Thoracic aorta (tissue), 2 donors: ENCODE measurements around the gene PAX5. TPM values are rescaled to one million over a fixed set of nuclear protein-coding genes. Genes with fewer than 3 reads are reported as not detected.

Experiments used
- ATAC-seq: fragments of 150-250 bp; one replicate; pipeline ENCODE4 v1.8.0; 2017; ENCODE audit warnings: low read depth; ENCODE audit not compliant: insufficient number of reproducible peaks, low FRiP score
- DNase-seq: peaks from one replicate; pipeline ENCODE4 v3.0.0-alpha.2; 2020; ENCODE audit warnings: low spot score
- H3K27ac ChIP-seq, 2 donors: fragments of 200-600 bp; sonication (generic); 1 replicate in 1 of 2; 2 replicates in 1 of 2; pipeline ENCODE4 v1.5.1; 2016; ENCODE audit warnings: mild to moderate bottlenecking in 2 of 2, moderate library complexity in 2 of 2
- H3K27me3 ChIP-seq: fragments of 200-600 bp; sonication (generic); replicated peaks from 2 replicates; pipeline ENCODE4 v1.6.0; 2016; ENCODE audit warnings: mild to moderate bottlenecking; ENCODE audit not compliant: insufficient read depth
- H3K36me3 ChIP-seq: fragments of 200-600 bp; sonication (generic); one replicate; pipeline ENCODE4 v1.5.1; 2016
- H3K4me1 ChIP-seq, 2 donors: fragments of 200-600 bp; sonication (generic); 1 replicate in 1 of 2; 2 replicates in 1 of 2; pipeline versions ENCODE4 v1.5.1 to v1.6.0; 2016; ENCODE audit warnings: low read depth in 2 of 2, mild to moderate bottlenecking in 1 of 2; ENCODE audit not compliant: control insufficient read depth in 1 of 2
- H3K4me3 ChIP-seq: fragments of 200-600 bp; sonication (generic); 2 replicates; pipeline ENCODE4 v1.5.1; 2016; ENCODE audit warnings: mild to moderate bottlenecking
- H3K9me3 ChIP-seq: fragments of 200-600 bp; sonication (generic); 2 replicates; pipeline ENCODE4 v1.5.1; 2016
- total RNA-seq, 2 donors: library from RNA; depleted of rRNA; stranded (reverse); fragments of >200 nt; gene quantifications; one replicate each; pipeline versions ENCODE4 v1.1.0 to v1.2.3, GENCODE V29; 2016
- TF ChIP-seq, protein P1 (sequence below): fragments of 200-600 bp; sonication (generic); IDR thresholded peaks from one replicate; pipeline ENCODE4 v1.5.1; 2019; ENCODE audit warnings: antibody characterized with exemption

The PAX5 gene
- total RNA-seq, 2 donors from 2014 or later = 0.21 TPM; not detected in 1

- DNase-seq (no peak), ATAC-seq (no peak)
- H3K4me1 ChIP-seq = no peaks in the 10 kb centered on the region
- H3K36me3 ChIP-seq = no peaks in the 10 kb centered on the region
- H3K27ac ChIP-seq = no peak overlapping the region
- H3K9me3 ChIP-seq = no peaks in the 10 kb centered on the region
- H3K4me3 ChIP-seq = no peak overlapping the region
- TF ChIP-seq, protein P1, sequence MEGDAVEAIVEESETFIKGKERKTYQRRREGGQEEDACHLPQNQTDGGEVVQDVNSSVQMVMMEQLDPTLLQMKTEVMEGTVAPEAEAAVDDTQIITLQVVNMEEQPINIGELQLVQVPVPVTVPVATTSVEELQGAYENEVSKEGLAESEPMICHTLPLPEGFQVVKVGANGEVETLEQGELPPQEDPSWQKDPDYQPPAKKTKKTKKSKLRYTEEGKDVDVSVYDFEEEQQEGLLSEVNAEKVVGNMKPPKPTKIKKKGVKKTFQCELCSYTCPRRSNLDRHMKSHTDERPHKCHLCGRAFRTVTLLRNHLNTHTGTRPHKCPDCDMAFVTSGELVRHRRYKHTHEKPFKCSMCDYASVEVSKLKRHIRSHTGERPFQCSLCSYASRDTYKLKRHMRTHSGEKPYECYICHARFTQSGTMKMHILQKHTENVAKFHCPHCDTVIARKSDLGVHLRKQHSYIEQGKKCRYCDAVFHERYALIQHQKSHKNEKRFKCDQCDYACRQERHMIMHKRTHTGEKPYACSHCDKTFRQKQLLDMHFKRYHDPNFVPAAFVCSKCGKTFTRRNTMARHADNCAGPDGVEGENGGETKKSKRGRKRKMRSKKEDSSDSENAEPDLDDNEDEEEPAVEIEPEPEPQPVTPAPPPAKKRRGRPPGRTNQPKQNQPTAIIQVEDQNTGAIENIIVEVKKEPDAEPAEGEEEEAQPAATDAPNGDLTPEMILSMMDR = no peak
- H3K27me3 ChIP-seq = no peaks in the 10 kb centered on the region
These were observed 91.2 kb downstream of the PAX5 start for GRCh38 chr9:36942891-36943290.

GRCh38 chr9:36941441-36941840 is 92.6 kb downstream of the PAX5 start:
- DNase-seq (no peak), ATAC-seq (no peak)

GRCh38 chr9:36940881-36941280 is 93.2 kb downstream of the PAX5 start:
- no peaks in the 10 kb centered on the region for H3K9me3 ChIP-seq
- H3K4me3 ChIP-seq = no peak overlapping the region
- ATAC-seq = no peak
- H3K36me3 ChIP-seq = no peaks in the 10 kb centered on the region
- no peaks in the 10 kb centered on the region for H3K4me1 ChIP-seq
- no peak overlapping the region for H3K27ac ChIP-seq
- no peaks in the 10 kb centered on the region for H3K27me3 ChIP-seq
- no peak for DNase-seq
- TF ChIP-seq, protein P1 = no peak

More at GRCh38 chr9:36941441-36941840, 92.6 kb downstream of the PAX5 start:
- Histone ChIP-seq H3K4me1 (no peaks in the 10 kb centered on the region), H3K4me3 (no peak overlapping the region), H3K9me3 (no peaks in the 10 kb centered on the region), H3K27ac (no peak overlapping the region), H3K36me3 (no peaks in the 10 kb centered on the region), H3K27me3 (no peaks in the 10 kb centered on the region)
- TF ChIP-seq, protein P1 = no peak

- Histone ChIP-seq H3K36me3 (no peaks in the 10 kb centered on the region), H3K9me3 (no peaks in the 10 kb centered on the region), H3K4me1 (no peaks in the 10 kb centered on the region), H3K27ac (no peak overlapping the region), H3K27me3 (no peaks in the 10 kb centered on the region), H3K4me3 (no peak overlapping the region)
- ATAC-seq = no peak
- DNase-seq = no peak
- TF ChIP-seq, protein P1 = no peak
These were observed 93.6 kb downstream of the PAX5 start for GRCh38 chr9:36940500-36940853.

DNA sequence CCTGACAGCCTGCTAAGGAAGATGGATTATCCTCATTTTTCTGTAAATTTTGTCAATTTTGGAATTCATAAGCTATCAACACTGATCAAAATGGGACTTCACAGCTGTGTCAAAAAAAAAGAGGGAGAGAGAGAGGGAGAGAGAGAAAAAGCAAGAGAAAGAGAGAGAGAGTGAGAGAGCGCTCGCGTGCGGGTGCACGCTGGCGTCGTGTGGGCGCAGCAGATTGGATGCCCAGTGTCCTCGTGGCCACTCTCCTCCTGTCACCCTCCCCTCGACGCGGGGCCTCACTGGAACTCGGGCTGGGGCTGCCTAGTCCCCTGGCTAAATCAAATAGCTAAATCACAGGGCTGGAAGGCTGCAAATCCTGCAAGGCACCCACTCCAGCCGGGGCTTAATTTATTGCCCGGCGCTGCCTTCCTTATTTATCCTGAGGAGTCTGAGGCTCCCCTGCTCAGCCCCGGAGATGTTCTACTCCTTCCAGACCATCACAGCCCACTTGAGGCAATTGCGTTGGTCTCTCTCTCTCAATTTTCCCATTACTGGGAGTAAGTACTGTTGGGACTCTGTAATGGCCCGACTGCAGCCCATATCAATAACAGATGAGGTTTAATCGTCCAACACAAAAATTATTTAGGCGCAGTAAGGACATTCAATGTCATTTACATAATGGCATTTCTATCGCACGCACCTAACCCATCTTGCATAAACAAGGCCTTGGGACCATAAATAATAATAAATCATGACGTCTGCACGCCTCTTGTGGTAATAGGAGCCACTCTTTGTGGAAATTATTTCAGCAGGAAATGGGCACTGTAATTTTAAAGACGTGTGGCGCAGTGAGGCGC is 94.2 kb downstream of the PAX5 start:
- H3K9me3 ChIP-seq = no peaks in the 10 kb centered on the region
- no peaks in the 10 kb centered on the region for H3K4me1 ChIP-seq
- H3K27ac ChIP-seq = no peak overlapping the region
- DNase-seq (no peak), ATAC-seq (no peak)
- no peaks in the 10 kb centered on the region for H3K36me3 ChIP-seq
- TF ChIP-seq, protein P1 = no peak
- no peak overlapping the region for H3K4me3 ChIP-seq
- H3K27me3 ChIP-seq = no peaks in the 10 kb centered on the region
